HCT116 (cell line): ENCODE results near the gene ZNF785. TPM values are rescaled to one million over a fixed set of nuclear protein-coding genes. Genes with fewer than 3 reads are reported as not detected.

Experiments
- ATAC-seq: fragments of 200-7000 bp; cut with Tn5 transposase; 2 replicates; pipeline ENCODE4 v1.9.1; 2020; ENCODE audit warnings: mild to moderate bottlenecking, moderate library complexity
- BruUV-seq: library from RNA; stranded (reverse); fragments of 400-500 nt; replicated peaks from 2 replicates; lab custom pipeline; 2021; lab: Mats Ljungman, UMichigan
- CTCF ChIA-PET: fragments of 300-600 bp; sonication (Branson Sonifier 250); formaldehyde crosslinking; loops from one replicate; lab custom pipeline; 2021; ENCODE audit warnings: antibody characterized with exemption; lab: Charles Lee
- POLR2A ChIA-PET: fragments of 300-600, 350-600 bp; sonication (Branson Sonifier 250); formaldehyde crosslinking; loops from one replicate; lab custom pipeline; 2021; ENCODE audit warnings: antibody characterized with exemption; lab: Charles Lee
- RAD21 ChIA-PET, 2 experiments: fragments of 300-600 bp; sonication (Branson Sonifier 250); formaldehyde crosslinking; loops; one replicate each; lab custom pipeline; 2023; ENCODE audit warnings: low total read pairs in 2 of 2; ENCODE audit not compliant: uncharacterized antibody in 2 of 2, unreplicated experiment in 2 of 2, low non-redundant PET in 1 of 2; lab: Charles Lee
- DNase-seq: peaks from one replicate; pipeline ENCODE4 v3.0.0-alpha.2; 2010; ENCODE audit warnings: low read depth, low spot score
- H2AFZ ChIP-seq: fragments of 200-600 bp; shearing (Covaris generic), sonication (generic); 2 replicates; pipeline ENCODE4 v1.6.1; 2017; ENCODE audit warnings: low read depth, mixed run types, mixed read lengths, antibody characterized with exemption, low read length; ENCODE audit not compliant: poor library complexity, severe bottlenecking
- H3K27ac ChIP-seq: 2 replicates; pipeline ENCODE4 v1.5.1; 2012; ENCODE audit warnings: low read depth, low read length
- H3K27me3 ChIP-seq: fragments of 200-600 bp; sonication (generic); 2 replicates; pipeline ENCODE4 v1.6.1; 2016; ENCODE audit warnings: mixed run types, low read length, mixed read lengths; ENCODE audit not compliant: insufficient read depth
- H3K36me3 ChIP-seq, 2 experiments: fragments of 200-500 bp in 1 of 2; fragments of 200-600 bp in 1 of 2; sonication (Bioruptor generic) in 1 of 2; sonication (generic) in 1 of 2; 2 replicates each; pipeline versions ENCODE4 v1.5.1 to v1.6.1; 2014 to 2016; ENCODE audit warnings: low read length in 2 of 2, inconsistent platforms in 1 of 2, mixed read lengths in 1 of 2, mixed run types in 1 of 2; ENCODE audit not compliant: insufficient read depth in 2 of 2, control insufficient read depth in 1 of 2
- H3K4me1 ChIP-seq, 2 experiments: fragments of 200-600 bp in 1 of 2; sonication (generic) in 1 of 2; 2 replicates each; pipeline versions ENCODE4 v1.5.1 to v1.6.1; 2012 to 2017; ENCODE audit warnings: low read length in 2 of 2, inconsistent platforms in 1 of 2, mild to moderate bottlenecking in 1 of 2, mixed read lengths in 1 of 2, mixed run types in 1 of 2, moderate library complexity in 1 of 2; ENCODE audit not compliant: insufficient read depth in 2 of 2, control insufficient read depth in 1 of 2
- H3K4me2 ChIP-seq: fragments of 200-600 bp; sonication (generic); 2 replicates; pipeline ENCODE4 v1.6.1; 2017; ENCODE audit warnings: mixed run types, low read length, mixed read lengths
- H3K4me3 ChIP-seq, 2 experiments: fragments of 200-600 bp in 1 of 2; sonication (generic) in 1 of 2; replicated peaks in 1 of 2; 2 replicates each; pipeline ENCODE4 v1.5.1; 2011 to 2016; ENCODE audit warnings: low read length in 2 of 2, control low read depth in 1 of 2, low read depth in 1 of 2, mild to moderate bottlenecking in 1 of 2, mixed read lengths in 1 of 2, mixed run types in 1 of 2
- H3K79me2 ChIP-seq: fragments of 200-600 bp; sonication (generic); 2 replicates; pipeline ENCODE4 v1.6.1; 2017; ENCODE audit warnings: mild to moderate bottlenecking, mixed run types, low read length, moderate library complexity, mixed read lengths; ENCODE audit not compliant: insufficient read depth
- H3K9ac ChIP-seq: fragments of 200-600 bp; sonication (generic); 2 replicates; pipeline ENCODE4 v1.6.1; 2016; ENCODE audit warnings: low read length, mixed read lengths
- H3K9me2 ChIP-seq: fragments of 200-600 bp; sonication (generic), shearing (Covaris generic); 2 replicates; pipeline ENCODE4 v1.6.1; 2017; ENCODE audit warnings: mixed run types, mild to moderate bottlenecking, moderate library complexity; ENCODE audit not compliant: insufficient read depth
- H3K9me3 ChIP-seq, 2 experiments: fragments of 200-500 bp in 1 of 2; fragments of 200-600 bp in 1 of 2; sonication (Bioruptor generic) in 1 of 2; sonication (generic) in 1 of 2; 2 replicates each; pipeline ENCODE4 v1.6.1; 2014 to 2017; ENCODE audit warnings: low read length in 2 of 2, mixed read lengths in 2 of 2, inconsistent platforms in 1 of 2, low read depth in 1 of 2, mild to moderate bottlenecking in 1 of 2, mixed run types in 1 of 2, moderate library complexity in 1 of 2; ENCODE audit not compliant: control insufficient read depth in 1 of 2, insufficient read depth in 1 of 2
- H4K20me1 ChIP-seq: fragments of 200-600 bp; sonication (generic), shearing (Covaris generic); 2 replicates; pipeline ENCODE4 v1.6.1; 2017; ENCODE audit warnings: mixed run types, mild to moderate bottlenecking, moderate library complexity; ENCODE audit not compliant: insufficient read depth
- CEBPB ChIP-seq: IDR thresholded peaks from 2 replicates; pipeline ENCODE4 v1.6.1; 2012; ENCODE audit warnings: low read depth
- EGR1 ChIP-seq: IDR thresholded peaks from 2 replicates; pipeline ENCODE4 v1.6.1; 2012; ENCODE audit warnings: low read depth
- FOSL1 ChIP-seq: IDR thresholded peaks from 2 replicates; pipeline ENCODE4 v1.6.1; 2012; ENCODE audit warnings: low read depth
- JUND ChIP-seq: IDR thresholded peaks from 2 replicates; pipeline ENCODE4 v1.6.1; 2012
- POLR2AphosphoS5 ChIP-seq: IDR thresholded peaks from 2 replicates; pipeline ENCODE4 v1.6.1; 2011; ENCODE audit warnings: mild to moderate bottlenecking, low read depth, low read length, moderate library complexity
- SIN3A ChIP-seq: IDR thresholded peaks from 2 replicates; pipeline ENCODE4 v1.6.1; 2012; ENCODE audit warnings: low read depth
- SP1 ChIP-seq: IDR thresholded peaks from 2 replicates; pipeline ENCODE4 v1.6.1; 2012; ENCODE audit warnings: low read depth
- TCF7L2 ChIP-seq: IDR thresholded peaks from 2 replicates; pipeline ENCODE4 v1.7.0; 2011; ENCODE audit warnings: borderline replicate concordance, inconsistent platforms; ENCODE audit not compliant: insufficient read depth, insufficient read length; ENCODE audit errors: extremely low read depth
- ZFX ChIP-seq: fragments of 450-650 bp; IDR thresholded peaks from 2 replicates; pipeline ENCODE4 v1.6.1; 2017
- intact Hi-C: fragments of 100-400 bp; cut with micrococcal nuclease; formaldehyde crosslinking; loops from 2 replicates; pipeline ENCODE4 v1.10.0; 2022
- total RNA-seq: library from RNA; stranded (reverse); gene quantifications from one replicate; pipeline ENCODE4 v1.2.1, GENCODE V29; 2021; ENCODE audit not compliant: unreplicated experiment
- TF ChIP-seq, protein P1 (sequence below), 3 experiments: fragments of 200-600 bp in 1 of 3; sonication (generic) in 1 of 3; IDR thresholded peaks in 2 of 3; conservative IDR thresholded peaks in 1 of 3; 2 replicates each; pipeline ENCODE4 v1.5.1; 2012 to 2017; ENCODE audit warnings: low read depth in 2 of 3, low read length in 2 of 3, antibody characterized with exemption in 1 of 3, borderline replicate concordance in 1 of 3, control low read depth in 1 of 3, mild to moderate bottlenecking in 1 of 3, mixed read lengths in 1 of 3, mixed run types in 1 of 3, moderate library complexity in 1 of 3; ENCODE audit not compliant: insufficient read depth in 1 of 3
- TF ChIP-seq, protein P2 (sequence below): IDR thresholded peaks from 2 replicates; pipeline ENCODE4 v1.6.1; 2012; ENCODE audit warnings: low read depth

ZNF785 gene
- total RNA-seq, 1 experiment from 2014 or later: 0.15 TPM

DNA sequence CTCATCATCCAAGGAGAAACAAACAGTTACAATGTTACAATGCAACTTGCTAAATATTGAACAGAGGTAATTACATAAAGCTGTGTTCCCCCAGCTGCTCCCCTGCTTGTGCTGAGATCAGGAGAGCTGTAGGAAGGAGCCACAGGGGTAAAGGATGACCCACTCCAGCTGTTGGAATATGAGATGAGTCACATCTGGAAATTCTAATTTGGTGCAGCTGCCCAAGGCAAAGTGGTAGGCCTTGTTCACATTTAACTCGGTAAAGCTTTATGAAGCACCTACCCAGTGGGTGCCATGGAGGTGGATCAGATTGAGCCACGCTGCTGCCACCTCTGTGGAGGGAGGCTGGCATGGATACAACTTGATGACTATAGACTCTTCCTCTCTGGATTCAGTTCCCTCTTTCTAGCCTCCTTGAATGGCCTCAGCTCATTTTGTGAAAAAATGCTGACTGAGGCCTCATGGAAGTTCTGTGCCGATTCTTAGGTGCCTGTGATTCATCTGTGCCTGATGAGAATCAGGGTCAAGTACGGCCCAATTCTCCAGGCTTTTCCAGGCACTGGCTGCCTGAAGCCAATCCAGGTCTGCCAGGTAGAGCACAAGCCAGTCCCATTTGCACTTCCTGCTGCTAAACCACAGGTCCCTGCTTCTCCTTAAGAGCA lies 17.2 kb upstream of the ZNF785 start:
- DNase-seq (no peak), ATAC-seq (no peak)
- Histone ChIP-seq H3K4me3 (no peak overlapping the region), H3K4me2 (no peak overlapping the region), H3K27me3 (no peaks in the 10 kb centered on the region), H3K36me3 (peaks cover 12 to 14% of the 10 kb centered on the region in 2 experiments; a peak in 3 of 4 replicates), H3K9ac (no peak overlapping the region), H3K4me1 (peaks cover 0 to 5% of the 10 kb centered on the region in 2 experiments; a peak in 3 of 4 replicates), H3K9me3 (no peaks in the 10 kb centered on the region), H2AFZ (no peak overlapping the region), H3K9me2 (no peaks in the 10 kb centered on the region), H4K20me1 (no peaks in the 10 kb centered on the region), H3K27ac (no peak overlapping the region), H3K79me2 (no peaks in the 10 kb centered on the region)
- ChIA-PET CTCF (interaction anchor here (0.9 kb wide), 1 partner anchor 9 kb away, joined by 3 read pairs; no protein-coding TSS in a partner anchor), POLR2A (interaction anchor here (1.5 kb wide), 1 partner anchor 44 kb away, joined by 3 read pairs; the partner anchor contains the start of gene ZNF764), RAD21 (no interaction called here)
- intact Hi-C loops: no loop called here
- no peak for TF ChIP-seq FOSL1
- 0 out of 2 replicates have a peak, but pooled peaks have one; percentile 11 for TF ChIP-seq ZFX
- no TSS peak for BruUV-seq

DNA sequence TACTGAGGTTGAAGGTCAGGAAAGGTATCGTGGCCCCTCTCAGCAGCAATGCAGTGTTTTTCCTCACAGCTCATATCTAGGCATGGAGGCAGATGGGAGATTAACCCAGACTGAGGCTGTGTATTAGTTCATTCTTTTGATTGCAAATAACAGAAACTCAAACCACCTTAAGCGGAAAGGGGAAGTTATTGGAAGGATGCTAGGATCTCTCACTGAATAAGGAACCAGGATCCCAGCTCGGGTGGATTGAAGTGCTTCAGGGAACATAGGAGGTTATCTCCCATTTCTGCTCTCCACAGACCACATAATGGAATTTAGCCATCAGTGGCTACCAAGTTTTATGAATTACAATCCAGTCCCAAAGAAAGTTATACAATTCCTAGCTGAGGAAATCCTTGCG lies 16.5 kb upstream of the ZNF785 start:
- Histone ChIP-seq H3K4me1 (peaks cover 0 to 5% of the 10 kb centered on the region in 2 experiments; a peak in 3 of 4 replicates), H2AFZ (no peak overlapping the region), H3K9me2 (no peaks in the 10 kb centered on the region), H4K20me1 (no peaks in the 10 kb centered on the region), H3K9me3 (no peaks in the 10 kb centered on the region), H3K4me3 (no peak overlapping the region), H3K27ac (no peak overlapping the region), H3K27me3 (no peaks in the 10 kb centered on the region), H3K79me2 (no peaks in the 10 kb centered on the region), H3K9ac (no peak overlapping the region), H3K36me3 (peaks cover 12 to 14% of the 10 kb centered on the region in 2 experiments; a peak in 3 of 4 replicates), H3K4me2 (no peak overlapping the region)
- DNase-seq (no peak), ATAC-seq (no peak)
- RAD21 ChIA-PET: no interaction called here
- POLR2A ChIA-PET: interaction anchor here (1.5 kb wide), 1 partner anchor 44 kb away, joined by 3 read pairs; the partner anchor contains the start of gene ZNF764
- BruUV-seq: no TSS peak
- CTCF ChIA-PET: no interaction called here
- intact Hi-C loops: no loop called here
- TF ChIP-seq, protein P1, sequence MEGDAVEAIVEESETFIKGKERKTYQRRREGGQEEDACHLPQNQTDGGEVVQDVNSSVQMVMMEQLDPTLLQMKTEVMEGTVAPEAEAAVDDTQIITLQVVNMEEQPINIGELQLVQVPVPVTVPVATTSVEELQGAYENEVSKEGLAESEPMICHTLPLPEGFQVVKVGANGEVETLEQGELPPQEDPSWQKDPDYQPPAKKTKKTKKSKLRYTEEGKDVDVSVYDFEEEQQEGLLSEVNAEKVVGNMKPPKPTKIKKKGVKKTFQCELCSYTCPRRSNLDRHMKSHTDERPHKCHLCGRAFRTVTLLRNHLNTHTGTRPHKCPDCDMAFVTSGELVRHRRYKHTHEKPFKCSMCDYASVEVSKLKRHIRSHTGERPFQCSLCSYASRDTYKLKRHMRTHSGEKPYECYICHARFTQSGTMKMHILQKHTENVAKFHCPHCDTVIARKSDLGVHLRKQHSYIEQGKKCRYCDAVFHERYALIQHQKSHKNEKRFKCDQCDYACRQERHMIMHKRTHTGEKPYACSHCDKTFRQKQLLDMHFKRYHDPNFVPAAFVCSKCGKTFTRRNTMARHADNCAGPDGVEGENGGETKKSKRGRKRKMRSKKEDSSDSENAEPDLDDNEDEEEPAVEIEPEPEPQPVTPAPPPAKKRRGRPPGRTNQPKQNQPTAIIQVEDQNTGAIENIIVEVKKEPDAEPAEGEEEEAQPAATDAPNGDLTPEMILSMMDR (IDR thresholded peaks at IDR 0.05 in 2 of 3, conservative IDR thresholded peaks at IDR 0.05 in 1 of 3; ENCODE audit: borderline replicate concordance in 1 of 3, insufficient read depth in 1 of 3, low read depth in 2 of 3, low read length in 2 of 3): no peak
- TF ChIP-seq, protein P2, sequence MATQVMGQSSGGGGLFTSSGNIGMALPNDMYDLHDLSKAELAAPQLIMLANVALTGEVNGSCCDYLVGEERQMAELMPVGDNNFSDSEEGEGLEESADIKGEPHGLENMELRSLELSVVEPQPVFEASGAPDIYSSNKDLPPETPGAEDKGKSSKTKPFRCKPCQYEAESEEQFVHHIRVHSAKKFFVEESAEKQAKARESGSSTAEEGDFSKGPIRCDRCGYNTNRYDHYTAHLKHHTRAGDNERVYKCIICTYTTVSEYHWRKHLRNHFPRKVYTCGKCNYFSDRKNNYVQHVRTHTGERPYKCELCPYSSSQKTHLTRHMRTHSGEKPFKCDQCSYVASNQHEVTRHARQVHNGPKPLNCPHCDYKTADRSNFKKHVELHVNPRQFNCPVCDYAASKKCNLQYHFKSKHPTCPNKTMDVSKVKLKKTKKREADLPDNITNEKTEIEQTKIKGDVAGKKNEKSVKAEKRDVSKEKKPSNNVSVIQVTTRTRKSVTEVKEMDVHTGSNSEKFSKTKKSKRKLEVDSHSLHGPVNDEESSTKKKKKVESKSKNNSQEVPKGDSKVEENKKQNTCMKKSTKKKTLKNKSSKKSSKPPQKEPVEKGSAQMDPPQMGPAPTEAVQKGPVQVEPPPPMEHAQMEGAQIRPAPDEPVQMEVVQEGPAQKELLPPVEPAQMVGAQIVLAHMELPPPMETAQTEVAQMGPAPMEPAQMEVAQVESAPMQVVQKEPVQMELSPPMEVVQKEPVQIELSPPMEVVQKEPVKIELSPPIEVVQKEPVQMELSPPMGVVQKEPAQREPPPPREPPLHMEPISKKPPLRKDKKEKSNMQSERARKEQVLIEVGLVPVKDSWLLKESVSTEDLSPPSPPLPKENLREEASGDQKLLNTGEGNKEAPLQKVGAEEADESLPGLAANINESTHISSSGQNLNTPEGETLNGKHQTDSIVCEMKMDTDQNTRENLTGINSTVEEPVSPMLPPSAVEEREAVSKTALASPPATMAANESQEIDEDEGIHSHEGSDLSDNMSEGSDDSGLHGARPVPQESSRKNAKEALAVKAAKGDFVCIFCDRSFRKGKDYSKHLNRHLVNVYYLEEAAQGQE: no peak
- TF ChIP-seq SIN3A (no peak), JUND (no peak), POLR2AphosphoS5 (no peak), ZFX (no peak), TCF7L2 (no peak), EGR1 (no peak), SP1 (no peak), CEBPB (no peak)
